ENCODE data around the gene GPR146.

GPR146 gene

GRCh38 chr7:1028044-1028770 lies 16.1 kb upstream of the GPR146 start:
- TF ChIP-seq, protein P1, sequence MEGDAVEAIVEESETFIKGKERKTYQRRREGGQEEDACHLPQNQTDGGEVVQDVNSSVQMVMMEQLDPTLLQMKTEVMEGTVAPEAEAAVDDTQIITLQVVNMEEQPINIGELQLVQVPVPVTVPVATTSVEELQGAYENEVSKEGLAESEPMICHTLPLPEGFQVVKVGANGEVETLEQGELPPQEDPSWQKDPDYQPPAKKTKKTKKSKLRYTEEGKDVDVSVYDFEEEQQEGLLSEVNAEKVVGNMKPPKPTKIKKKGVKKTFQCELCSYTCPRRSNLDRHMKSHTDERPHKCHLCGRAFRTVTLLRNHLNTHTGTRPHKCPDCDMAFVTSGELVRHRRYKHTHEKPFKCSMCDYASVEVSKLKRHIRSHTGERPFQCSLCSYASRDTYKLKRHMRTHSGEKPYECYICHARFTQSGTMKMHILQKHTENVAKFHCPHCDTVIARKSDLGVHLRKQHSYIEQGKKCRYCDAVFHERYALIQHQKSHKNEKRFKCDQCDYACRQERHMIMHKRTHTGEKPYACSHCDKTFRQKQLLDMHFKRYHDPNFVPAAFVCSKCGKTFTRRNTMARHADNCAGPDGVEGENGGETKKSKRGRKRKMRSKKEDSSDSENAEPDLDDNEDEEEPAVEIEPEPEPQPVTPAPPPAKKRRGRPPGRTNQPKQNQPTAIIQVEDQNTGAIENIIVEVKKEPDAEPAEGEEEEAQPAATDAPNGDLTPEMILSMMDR (IDR thresholded peaks at IDR 0.05; ENCODE audit: control insufficient read depth, extremely low read depth, insufficient read depth), result no peak

DNA sequence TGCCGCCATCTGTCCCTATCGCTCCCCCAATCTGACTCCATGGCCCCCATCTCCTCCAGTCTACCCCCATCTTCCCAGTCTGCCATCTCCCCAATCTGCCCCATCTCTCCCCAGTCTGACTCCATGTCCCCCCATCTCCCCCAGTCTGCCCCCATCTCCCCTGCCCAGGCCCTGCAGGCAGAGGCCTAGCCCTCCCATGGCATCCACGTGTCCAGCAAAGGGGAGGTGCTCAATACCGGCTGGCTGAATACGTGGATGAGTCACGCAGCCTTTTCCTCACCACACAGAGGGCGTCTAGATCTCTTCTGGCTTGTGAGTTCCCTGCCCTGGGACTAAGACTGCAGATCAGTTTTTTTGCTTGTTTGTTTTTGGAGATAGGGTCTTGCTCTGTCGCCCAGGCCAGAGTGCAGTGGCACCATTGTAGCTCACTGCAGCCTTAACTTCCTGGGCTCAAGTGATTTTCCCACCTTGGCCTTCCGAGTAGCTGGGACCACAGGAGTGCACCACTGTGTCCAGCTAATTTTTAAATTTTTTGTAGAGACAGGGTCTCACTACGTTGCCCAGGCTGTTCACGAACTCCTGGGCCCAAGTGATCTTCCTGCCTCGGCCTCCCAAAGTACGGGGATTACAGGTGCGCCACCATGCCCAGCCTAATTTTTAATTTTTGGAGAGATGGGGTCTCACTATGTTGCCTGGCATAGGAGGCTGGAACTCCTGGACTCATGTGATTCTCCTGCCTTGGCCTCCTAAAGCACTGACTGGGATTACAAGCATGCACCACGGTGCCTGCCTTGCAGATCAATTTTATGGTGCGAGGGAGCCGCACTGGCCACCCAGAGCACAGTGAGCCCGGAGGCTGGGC lies 15.3 kb upstream of the GPR146 start:
- TF ChIP-seq, protein P1 (IDR thresholded peaks at IDR 0.05; ENCODE audit: control insufficient read depth, extremely low read depth, insufficient read depth), result no peak
- peak; percentile 79 for DNase-seq (ENCODE audit: low read depth)
- peak overlapping the region; percentile 62 for H3K4me3 ChIP-seq (ENCODE audit: low read depth, low read length)

More at GRCh38 chr7:1028044-1028770, 16.1 kb upstream of the GPR146 start:
- no peak for DNase-seq (ENCODE audit: low read depth)
- H3K4me3 ChIP-seq (ENCODE audit: low read depth, low read length), result peak overlapping the region; percentile 62

- TF ChIP-seq, protein P1 (IDR thresholded peaks at IDR 0.05; ENCODE audit: control insufficient read depth, extremely low read depth, insufficient read depth), result no peak
- DNase-seq (ENCODE audit: low read depth), result no peak
- H3K4me3 ChIP-seq (ENCODE audit: low read depth, low read length), result peak overlapping the region; percentile 62
Observed at GRCh38 chr7:1029637-1030443, 14.5 kb upstream of the GPR146 start.

DNA sequence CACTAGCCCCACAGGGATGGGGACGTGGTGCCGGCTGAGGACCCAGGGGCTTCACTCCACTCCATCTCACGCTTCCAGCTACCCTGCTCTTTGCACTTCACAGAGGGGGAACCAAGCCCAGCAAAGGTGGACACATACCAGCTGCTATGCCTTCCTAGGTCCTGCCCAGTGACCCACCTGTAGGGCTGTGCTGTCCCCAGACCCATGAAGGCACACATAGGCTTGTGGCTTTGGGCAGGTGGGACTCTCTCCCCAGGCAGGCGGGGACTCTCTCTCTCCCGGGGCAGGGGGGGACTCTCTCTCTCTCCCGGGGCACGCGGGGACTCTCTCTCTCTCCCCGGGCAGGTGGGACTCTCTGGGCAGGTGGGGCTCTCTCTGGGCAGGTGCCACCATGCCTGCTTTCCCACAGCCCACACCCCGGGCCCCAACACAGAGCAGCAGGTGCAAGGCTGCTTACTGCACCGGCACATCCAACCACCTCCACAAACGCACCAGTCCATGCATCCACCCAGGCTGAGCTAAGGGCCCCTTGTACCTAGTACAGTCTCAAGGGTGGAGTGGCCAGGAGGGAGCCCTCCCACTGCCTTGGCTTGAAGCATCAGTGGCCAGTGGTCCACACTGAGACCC lies 13.8 kb upstream of the GPR146 start:
- DNase-seq (ENCODE audit: low read depth), result no peak
- H3K4me3 ChIP-seq (ENCODE audit: low read depth, low read length), result no peak overlapping the region

GRCh38 chr7:1031716-1032455 lies 12.5 kb upstream of the GPR146 start:
- TF ChIP-seq, protein P1 (IDR thresholded peaks at IDR 0.05; ENCODE audit: control insufficient read depth, extremely low read depth, insufficient read depth), result no peak
- no peak overlapping the region for H3K4me3 ChIP-seq (ENCODE audit: low read depth, low read length)
- DNase-seq (ENCODE audit: low read depth), result no peak

More for the DNA sequence above, 13.8 kb upstream of the GPR146 start:
- TF ChIP-seq, protein P1 (IDR thresholded peaks at IDR 0.05; ENCODE audit: control insufficient read depth, extremely low read depth, insufficient read depth), result no peak
